ENCODE results near the gene SEL1L2. TPM values are rescaled to one million over a fixed set of nuclear protein-coding genes. Genes with fewer than 3 reads are reported as not detected.

Gene SEL1L2
- total RNA-seq, 1 donor from 2014 or later, result not detected

DNA sequence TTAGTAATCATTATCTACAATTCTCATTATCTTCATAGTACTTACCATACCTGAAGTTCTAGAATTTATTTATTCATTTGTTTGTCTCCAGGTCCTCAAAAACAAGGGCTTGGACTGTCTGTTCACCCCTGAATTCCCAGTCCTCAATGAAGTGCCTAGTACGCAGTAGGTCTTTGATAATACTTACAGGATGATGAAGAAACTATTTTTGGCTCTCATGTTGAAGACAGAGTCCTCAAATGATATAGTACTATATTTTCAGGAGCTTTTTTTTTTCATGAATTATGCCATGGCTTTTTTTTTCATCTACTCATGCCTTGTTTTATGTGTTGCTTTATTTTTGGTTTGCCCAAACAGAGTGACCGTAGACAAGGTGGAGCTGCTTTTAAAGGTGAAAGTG is 139.1 kb downstream of the SEL1L2 start:
- Mint-ChIP-seq H3K36me3 (ENCODE audit: low read depth, unreplicated experiment) (no peaks in the 10 kb centered on the region), H3K27ac (ENCODE audit: unreplicated experiment) (no peak overlapping the region), H3K4me1 (ENCODE audit: unreplicated experiment) (peaks cover 1% of the 10 kb centered on the region), H3K27me3 (ENCODE audit: unreplicated experiment) (no peaks in the 10 kb centered on the region), H3K9me3 (ENCODE audit: unreplicated experiment) (no peaks in the 10 kb centered on the region), H3K4me3 (ENCODE audit: unreplicated experiment) (no peak overlapping the region)
- TF ChIP-seq CTCF (IDR thresholded peaks at IDR 0.05; ENCODE audit: unreplicated experiment), result no peak
- DNase-seq (ENCODE audit: low spot score), result no peak

DNA sequence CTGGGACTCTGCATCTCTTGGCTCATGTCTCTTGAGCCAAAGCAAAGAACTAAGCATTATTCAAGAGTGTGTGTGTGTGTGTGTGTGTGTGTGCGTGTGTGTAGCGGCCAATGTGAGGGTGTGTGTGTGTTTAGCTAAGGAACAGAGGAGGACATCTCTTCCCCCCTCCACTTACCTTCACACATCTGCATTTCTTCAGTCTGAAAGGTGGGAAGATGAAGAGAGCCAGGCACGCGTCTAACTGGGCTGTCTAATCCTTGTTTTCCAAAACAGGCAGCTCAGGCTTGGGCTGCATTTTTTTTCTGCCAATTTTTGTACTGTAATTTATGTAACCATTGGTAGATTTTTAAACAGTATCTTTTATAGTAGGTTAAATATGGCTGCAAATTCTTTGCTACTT is 146.1 kb downstream of the SEL1L2 start:
- DNase-seq (ENCODE audit: low spot score), result no peak
- TF ChIP-seq CTCF (IDR thresholded peaks at IDR 0.05; ENCODE audit: unreplicated experiment), result no peak
- H3K27me3 Mint-ChIP-seq (ENCODE audit: unreplicated experiment), result no peaks in the 10 kb centered on the region
- H3K9me3 Mint-ChIP-seq (ENCODE audit: unreplicated experiment), result no peaks in the 10 kb centered on the region
- H3K4me3 Mint-ChIP-seq (ENCODE audit: unreplicated experiment), result no peak overlapping the region
- H3K4me1 Mint-ChIP-seq (ENCODE audit: unreplicated experiment), result no peaks in the 10 kb centered on the region
- no peaks in the 10 kb centered on the region for H3K36me3 Mint-ChIP-seq (ENCODE audit: low read depth, unreplicated experiment)
- no peak overlapping the region for H3K27ac Mint-ChIP-seq (ENCODE audit: unreplicated experiment)

- Mint-ChIP-seq H3K27me3 (ENCODE audit: unreplicated experiment) (no peaks in the 10 kb centered on the region), H3K27ac (ENCODE audit: unreplicated experiment) (no peak overlapping the region), H3K4me1 (ENCODE audit: unreplicated experiment) (no peaks in the 10 kb centered on the region), H3K36me3 (ENCODE audit: low read depth, unreplicated experiment) (no peaks in the 10 kb centered on the region), H3K9me3 (ENCODE audit: unreplicated experiment) (no peaks in the 10 kb centered on the region), H3K4me3 (ENCODE audit: unreplicated experiment) (no peak overlapping the region)
- DNase-seq (ENCODE audit: low spot score), result no peak
- no peak for TF ChIP-seq CTCF (IDR thresholded peaks at IDR 0.05; ENCODE audit: unreplicated experiment)
These were observed 149.2 kb downstream of the SEL1L2 start for GRCh38 chr20:13841206-13841605.

GRCh38 chr20:13840093-13840465 is 150.3 kb downstream of the SEL1L2 start:
- H3K4me1 Mint-ChIP-seq (ENCODE audit: unreplicated experiment), result no peaks in the 10 kb centered on the region
- H3K9me3 Mint-ChIP-seq (ENCODE audit: unreplicated experiment), result no peaks in the 10 kb centered on the region
- H3K27me3 Mint-ChIP-seq (ENCODE audit: unreplicated experiment), result no peaks in the 10 kb centered on the region
- no peaks in the 10 kb centered on the region for H3K36me3 Mint-ChIP-seq (ENCODE audit: low read depth, unreplicated experiment)
- H3K4me3 Mint-ChIP-seq (ENCODE audit: unreplicated experiment), result no peak overlapping the region
- no peak for TF ChIP-seq CTCF (IDR thresholded peaks at IDR 0.05; ENCODE audit: unreplicated experiment)
- H3K27ac Mint-ChIP-seq (ENCODE audit: unreplicated experiment), result no peak overlapping the region
- no peak for DNase-seq (ENCODE audit: low spot score)

DNA sequence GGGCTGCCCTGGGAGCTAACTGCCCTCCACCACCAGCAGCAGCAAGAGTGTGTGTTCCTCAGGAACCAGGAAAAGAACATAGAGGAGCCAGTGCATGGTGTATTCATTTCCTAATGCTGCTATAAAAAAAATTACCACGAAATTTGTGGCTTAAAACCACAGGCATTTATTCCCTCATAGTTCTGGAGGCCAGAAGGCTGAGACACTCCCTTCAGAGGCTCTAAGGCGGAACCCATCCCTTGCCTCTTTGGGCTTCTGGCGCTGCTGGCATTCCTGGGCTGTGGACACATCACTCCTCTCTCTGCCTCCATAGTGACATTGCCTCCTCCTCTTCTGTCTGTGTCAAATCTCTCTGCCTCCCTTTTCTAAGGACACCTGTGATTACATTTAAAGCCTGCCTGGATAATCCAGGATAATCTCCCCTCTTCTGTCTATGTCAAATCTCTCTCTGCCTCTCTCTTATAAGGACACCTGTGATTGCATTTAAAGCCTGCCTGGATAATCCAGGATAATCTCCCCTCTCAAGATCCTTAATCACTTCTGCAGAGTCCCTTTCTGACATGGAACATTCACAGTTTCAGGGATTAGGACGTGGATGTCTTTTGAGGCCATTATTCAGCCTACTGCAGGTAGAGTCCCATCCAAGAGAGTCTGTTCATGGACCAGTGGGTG is 150.9 kb downstream of the SEL1L2 start:
- H3K36me3 Mint-ChIP-seq (ENCODE audit: low read depth, unreplicated experiment), result no peaks in the 10 kb centered on the region
- no peak for DNase-seq (ENCODE audit: low spot score)
- no peak for TF ChIP-seq CTCF (IDR thresholded peaks at IDR 0.05; ENCODE audit: unreplicated experiment)
- H3K4me3 Mint-ChIP-seq (ENCODE audit: unreplicated experiment), result no peak overlapping the region
- H3K4me1 Mint-ChIP-seq (ENCODE audit: unreplicated experiment), result no peaks in the 10 kb centered on the region
- no peak overlapping the region for H3K27ac Mint-ChIP-seq (ENCODE audit: unreplicated experiment)
- H3K27me3 Mint-ChIP-seq (ENCODE audit: unreplicated experiment), result no peaks in the 10 kb centered on the region
- no peaks in the 10 kb centered on the region for H3K9me3 Mint-ChIP-seq (ENCODE audit: unreplicated experiment)
